ENCODE measurements around the gene SMYD4.
A peak's percentile ranks its signal among the peaks of the same experiment; 100 is the strongest.
"Not testable (repeated sequence)": the region's sequence is repeated elsewhere in the genome, so short reads cannot be mapped to it uniquely, and the experiment has no call there.

The SMYD4 gene

DNA sequence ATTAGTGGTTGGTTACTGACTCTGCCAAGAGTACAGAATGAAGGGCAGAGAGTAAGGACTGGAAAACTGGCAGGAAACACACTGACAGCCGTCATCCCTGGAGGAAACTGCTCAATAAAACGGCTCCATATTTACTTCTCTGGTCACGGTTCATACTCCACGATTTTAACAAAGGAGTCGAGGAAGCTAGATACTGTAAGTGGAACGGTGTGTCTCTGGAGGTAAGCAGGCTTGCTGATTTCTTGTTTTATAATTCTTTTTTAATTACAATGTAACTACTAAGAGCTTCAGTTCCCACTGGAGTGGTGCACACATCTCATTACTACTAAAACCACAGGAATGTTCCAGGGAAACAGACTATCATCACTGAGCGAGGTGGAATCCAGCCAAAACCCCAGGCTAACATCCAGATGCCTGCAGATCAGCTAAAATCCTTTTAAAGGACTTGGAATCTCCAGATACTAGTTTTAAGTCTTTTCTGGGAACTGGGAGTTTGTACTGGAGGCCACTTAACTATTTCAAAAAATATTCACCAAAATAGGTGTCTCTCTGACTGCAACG lies 50.1 kb downstream of the SMYD4 start:
- no peak for DNase-seq

DNA sequence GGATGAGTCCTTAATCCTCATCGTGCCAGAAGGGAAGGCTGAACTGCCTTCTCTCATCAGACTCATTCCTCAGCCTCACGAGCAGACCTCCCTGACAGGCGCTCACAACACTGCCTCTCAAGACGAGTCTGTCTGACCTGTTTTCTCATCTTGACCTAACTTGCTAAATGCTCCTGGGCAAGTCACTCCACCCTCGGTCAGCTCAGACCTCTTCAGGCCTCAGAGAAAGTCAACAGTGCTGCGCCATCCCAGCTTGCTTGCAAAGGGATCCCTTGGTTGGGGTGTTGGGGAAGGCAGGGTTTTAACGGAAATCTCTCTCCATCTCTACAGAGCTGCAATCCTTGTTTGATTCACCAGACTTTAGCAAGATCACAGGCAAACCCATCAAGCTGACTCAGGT lies 52.8 kb downstream of the SMYD4 start:
- DNase-seq: no peak

DNA sequence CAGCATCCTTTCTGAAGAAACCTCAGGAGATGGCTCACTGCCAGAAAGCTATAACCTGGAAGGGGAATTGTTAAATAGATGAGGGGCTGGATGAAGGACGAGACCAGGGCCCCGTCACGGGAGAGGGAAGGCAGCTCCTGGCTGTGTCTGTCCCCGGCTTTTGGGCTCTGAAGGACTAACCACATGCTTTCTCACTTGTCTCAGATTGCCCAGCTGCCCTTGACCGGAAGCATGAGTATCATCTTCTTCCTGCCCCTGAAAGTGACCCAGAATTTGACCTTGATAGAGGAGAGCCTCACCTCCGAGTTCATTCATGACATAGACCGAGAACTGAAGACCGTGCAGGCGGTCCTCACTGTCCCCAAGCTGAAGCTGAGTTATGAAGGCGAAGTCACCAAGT lies 53.4 kb downstream of the SMYD4 start:
- DNase-seq: no peak

DNA sequence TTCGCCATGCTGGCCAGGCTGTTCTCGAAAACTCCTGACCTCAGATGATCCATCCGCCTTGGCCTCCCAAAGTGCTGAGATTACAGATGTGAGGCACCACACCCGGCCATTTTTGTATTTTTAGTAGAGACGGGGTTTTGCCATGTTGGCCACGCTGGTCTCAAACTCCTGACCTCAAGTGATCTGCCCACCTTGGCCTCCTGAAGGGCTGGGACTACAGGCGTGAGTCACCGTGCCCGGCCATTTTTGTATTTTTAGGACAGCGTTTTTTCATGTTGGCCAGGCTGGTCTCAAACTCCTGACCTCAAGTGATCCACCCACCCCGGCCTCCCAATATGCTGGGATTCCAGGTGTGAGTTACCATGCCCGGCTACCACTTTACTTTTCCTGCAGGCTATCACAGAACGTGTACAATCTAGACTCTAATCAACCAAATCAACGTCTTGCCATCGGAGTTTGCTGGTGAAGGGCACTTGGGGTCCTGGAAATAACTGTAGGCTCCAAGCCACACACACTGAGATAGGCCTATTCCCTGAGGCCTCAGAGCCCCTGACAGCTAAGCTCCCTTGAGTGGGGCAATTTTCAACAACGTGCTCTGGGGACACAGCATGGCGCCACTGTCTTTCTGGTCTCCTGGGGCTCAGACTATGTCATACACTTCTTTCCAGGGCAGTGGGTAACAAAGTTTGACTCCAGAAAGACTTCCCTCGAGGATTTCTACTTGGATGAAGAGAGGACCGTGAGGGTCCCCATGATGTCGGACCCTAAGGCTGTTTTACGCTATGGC lies 55.1 kb downstream of the SMYD4 start:
- DNase-seq: no peak

DNA sequence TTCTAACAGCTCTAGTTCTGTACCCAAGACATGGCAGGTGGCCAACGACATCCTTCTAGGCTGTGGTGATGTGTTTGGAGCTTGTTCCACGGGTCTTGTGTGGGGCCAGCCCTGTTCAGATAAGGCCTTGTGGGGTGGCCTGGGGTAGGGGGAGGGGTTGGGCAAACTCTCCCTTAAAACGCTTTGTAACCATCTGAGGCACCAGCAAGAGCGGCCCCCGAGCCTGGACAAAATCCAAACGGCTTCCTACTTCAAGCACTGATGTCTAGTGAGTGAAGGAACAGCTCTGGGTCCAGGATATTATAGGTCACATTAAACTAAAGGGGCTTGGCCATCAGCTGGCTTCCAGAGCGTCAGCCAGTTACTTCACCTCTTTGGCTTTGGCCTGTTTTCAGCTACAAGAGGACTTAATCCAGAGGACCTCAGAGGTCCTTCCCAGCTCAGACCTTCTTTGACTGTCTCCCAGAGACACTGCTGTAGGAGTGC lies 56.0 kb downstream of the SMYD4 start:
- DNase-seq: no peak

DNA sequence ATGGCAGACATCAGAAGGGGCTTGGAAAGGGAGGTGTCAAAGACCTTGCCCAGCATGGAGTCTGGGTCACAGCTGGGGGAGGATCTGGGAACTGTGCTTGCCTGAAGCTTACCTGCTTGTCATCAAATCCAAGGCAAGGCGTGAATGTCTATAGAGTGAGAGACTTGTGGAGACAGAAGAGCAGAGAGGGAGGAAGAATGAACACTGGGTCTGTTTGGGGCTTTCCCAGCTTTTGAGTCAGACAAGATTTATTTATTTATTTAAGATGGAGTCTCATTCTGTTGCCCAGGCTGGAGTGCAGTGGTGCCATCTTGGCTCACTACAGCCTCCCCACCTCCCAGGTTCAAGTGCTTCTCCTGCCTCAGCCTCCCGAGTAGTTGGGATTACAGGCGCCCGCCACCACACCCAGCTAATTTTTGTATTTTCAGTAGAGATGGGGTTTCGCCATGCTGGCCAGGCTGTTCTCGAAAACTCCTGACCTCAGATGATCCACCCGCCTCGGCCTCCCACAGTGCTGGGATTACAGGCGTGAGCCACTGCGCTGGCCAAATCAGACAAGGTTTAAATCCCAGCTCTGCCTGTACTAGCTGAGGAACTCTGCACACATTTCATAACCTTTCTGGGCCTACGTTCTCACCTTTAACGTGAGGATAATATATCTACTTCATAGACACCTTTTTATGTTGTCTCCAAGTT lies 56.6 kb downstream of the SMYD4 start:
- DNase-seq: not testable (repeated sequence)

DNA sequence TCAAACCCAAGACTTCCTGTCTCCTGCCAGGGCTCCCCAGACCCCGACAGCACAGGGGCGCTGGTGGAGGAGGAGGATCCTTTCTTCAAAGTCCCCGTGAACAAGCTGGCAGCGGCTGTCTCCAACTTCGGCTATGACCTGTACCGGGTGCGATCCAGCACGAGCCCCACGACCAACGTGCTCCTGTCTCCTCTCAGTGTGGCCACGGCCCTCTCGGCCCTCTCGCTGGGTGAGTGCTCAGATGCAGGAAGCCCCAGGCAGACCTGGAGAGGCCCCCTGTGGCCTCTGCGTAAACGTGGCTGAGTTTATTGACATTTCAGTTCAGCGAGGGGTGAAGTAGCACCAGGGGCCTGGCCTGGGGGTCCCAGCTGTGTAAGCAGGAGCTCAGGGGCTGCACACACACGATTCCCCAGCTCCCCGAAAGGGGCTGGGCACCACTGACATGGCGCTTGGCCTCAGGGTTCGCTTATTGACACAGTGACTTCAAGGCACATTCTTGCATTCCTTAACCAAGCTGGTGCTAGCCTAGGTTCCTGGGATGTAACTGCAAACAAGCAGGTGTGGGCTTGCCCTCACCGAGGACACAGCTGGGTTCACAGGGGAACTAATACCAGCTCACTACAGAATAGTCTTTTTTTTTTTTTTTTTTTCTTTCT lies 59.8 kb downstream of the SMYD4 start:
- no peak for DNase-seq

DNA sequence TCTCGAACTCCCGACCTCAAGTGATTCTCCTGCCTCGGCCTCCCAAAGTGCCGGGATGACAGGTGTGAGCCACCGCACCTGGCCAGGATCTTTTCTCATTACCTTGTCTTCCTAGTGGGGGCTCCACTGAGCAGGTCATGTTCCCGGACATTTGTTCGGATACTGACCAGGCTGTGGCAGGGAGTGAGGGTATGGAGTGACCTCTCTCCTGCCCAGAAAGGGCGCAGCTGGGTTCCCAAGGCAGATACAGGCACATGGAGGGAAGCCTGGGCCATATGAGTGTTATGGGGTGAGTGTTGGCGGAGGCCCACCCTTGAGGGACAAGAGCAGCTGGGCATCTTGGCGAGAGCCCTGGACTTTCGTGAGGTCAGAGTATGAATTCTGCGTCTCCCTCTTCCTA lies 62.3 kb downstream of the SMYD4 start:
- no peak for DNase-seq

DNA sequence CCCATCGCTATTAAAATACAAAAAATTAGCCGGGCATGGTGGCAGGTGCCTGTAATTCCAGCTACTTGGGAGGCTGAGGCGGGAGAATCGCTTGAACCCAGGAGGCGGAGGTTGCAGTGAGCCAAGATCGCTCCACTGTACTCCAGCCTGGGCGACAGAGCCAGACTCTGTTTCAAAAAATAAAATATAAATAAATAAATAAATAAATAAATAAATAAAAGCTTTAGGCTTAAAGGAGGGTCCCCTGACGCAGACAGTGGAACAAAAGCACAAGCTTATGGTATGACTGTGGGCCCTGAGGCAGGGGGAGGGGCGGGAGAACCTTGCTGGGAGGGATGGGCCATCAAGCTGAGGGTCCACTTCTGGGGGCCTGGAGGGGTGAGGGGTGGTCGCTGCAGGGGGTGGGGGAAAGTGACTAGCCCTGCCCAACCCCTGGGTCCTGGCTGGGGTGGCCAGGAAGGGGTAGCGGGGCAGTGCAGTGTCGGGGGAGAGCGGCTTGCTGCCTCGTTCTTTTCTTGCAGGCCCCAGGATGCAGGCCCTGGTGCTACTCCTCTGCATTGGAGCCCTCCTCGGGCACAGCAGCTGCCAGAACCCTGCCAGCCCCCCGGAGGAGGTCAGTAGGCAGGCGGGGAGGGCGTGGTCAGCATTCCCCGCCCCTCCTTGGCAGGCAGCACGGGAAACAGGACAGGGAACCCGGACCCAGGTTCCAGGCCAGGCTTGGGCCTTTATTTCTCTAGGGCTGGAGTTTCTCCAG lies 63.1 kb downstream of the SMYD4 start:
- DNase-seq: no peak

DNA sequence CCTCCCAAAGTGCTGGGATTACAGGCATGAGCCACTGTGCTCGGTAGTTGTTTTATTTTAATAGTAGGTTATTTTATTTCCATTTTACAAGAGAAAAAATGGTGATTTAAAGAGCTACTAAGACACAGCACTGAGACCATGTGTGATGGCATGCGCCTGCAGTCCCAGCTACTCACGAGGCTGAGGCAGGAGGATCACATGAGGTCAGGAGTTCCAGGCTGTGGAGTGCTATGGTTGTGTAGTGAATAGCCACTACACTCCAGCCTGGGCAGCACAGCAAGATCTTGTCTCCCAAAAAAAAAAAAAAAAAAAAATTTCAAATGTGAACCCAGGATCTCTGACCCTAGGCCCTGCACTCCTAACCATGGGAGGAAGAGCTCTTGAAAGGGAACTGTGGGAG lies 64.1 kb downstream of the SMYD4 start:
- no peak for DNase-seq

DNA sequence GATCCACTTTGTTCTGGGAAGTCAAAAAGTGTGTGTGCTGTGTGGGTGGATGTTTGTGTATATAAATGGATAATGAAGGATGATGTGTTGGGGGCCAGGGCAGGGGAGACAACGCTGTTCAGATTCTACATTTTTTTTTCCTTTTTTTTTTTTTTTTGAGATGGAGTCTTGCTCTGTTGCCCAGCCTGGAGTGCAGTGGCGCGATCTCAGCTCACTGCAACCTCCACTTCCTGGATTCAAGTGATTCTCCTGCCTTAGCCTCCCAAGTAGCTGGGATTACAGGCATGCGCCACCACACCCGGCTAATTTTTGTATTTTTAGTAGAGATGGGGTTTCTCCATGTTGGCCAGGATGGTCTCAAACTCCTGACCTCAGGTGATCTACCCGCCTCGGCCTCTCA lies 65.0 kb downstream of the SMYD4 start:
- DNase-seq: not testable (repeated sequence)

DNA sequence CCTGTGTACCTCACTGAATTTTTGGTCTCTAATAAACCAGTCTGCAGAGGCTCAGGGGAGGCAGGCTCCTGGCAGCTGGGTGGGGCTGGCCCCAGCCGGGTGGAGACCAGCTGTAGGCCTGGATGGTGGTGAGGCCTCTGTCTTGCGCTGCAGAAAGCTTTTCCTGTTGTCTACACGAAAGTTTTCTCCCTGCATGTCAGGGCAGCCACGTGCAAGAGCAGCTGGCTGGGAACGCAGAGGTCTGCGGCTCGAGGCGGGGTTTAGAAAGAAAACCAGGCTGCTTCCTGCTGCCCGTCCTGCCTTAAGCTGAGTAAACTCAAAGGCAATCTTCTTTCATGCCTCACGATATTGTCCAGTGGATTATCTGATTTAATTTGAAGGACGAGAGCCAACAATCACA lies 65.4 kb downstream of the SMYD4 start:
- peak; percentile 68 to 73 for DNase-seq

DNA sequence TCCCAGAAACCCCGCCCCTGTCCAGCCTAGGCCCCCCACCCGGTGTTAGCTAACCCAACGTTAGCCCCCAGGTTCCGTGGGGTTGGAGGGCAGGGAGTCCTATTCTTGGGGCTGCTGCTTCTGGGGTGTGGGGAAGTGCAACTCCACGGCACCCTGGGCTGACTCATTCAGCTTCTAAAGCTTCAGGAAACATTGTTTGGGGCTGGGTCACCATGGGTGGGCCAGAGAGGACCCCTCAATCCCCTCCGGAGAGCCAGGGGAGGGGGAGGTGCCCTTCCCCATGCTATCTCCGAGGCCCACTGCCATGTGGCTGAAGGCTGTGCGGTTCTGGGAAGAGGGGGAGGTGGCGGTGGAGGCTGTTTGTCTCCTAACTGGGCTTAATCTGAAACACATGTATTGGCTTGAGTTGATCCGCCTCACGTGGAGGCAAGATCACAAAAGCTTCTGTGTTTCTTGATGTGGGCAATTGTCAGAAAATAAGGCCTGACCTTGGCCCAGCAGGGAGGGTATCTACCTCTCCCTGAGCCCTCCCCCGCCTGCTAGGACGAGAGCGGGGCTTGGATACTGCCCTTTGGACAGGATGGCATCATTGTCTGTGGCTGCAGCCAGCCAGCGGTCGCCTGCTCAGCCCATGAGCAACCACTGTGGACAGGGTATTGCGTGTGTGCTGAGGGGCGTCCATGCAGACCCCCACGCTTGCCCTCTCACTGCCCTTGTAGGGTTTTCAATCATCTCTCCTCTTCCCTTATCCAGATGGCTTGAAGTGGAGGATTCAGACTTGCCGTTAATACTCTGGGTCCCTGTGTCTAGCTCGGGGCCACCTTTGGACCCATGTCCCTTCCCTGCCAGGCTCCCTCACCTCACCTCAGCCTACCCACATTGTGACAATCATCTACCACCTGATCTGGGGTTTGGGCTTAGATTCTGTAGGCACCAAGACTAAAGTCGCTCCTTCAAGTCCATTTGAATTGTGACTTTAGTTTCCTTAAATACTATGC lies 66.5 kb downstream of the SMYD4 start:
- no peak for DNase-seq

DNA sequence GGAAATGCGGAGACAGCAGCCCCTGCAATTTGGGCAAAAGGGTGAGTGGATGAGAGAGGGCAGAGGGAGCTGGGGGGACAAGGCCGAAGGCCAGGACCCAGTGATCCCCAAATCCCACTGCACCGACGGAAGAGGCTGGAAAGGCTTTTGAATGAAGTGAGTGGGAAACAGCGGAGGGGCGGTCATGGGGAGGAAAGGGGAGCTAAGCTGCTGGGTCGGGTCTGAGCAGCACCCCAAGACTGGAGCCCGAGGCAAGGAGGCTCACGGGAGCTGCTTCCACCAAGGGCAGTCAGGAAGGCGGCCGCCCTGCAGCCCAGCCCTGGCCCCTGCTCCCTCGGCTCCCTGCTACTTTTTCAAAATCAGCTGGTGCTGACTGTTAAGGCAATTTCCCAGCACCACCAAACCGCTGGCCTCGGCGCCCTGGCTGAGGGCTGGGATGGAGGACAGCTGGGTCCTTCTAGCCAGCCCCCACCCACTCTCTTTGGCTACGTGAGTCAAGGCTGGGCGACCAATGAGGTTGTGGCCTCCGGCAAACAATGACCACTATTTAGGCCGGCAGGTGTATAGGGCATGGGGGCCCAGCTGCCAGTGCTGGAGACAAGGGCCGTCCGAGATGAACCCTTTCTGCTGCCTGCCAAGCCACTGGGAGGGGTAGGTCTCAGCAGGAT lies 67.3 kb downstream of the SMYD4 start:
- DNase-seq: no peak

DNA sequence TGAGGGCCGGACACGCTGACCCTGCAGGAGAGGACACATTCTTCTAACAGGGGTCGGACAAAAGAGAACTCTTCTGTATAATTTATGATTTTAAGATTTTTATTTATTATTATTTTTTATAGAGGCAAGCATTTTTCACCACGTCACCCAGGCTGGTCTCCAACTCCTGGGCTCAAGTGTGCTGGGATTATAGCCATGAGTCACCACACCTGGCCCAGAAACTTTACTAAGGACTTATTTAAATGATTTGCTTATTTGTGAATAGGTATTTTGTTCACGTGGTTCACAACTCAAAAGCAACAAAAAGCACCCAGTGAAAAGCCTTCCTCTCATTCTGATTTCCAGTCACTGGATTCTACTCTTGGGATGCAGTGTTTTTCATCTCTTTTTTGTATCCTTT lies 70.2 kb downstream of the SMYD4 start:
- no peak for DNase-seq

DNA sequence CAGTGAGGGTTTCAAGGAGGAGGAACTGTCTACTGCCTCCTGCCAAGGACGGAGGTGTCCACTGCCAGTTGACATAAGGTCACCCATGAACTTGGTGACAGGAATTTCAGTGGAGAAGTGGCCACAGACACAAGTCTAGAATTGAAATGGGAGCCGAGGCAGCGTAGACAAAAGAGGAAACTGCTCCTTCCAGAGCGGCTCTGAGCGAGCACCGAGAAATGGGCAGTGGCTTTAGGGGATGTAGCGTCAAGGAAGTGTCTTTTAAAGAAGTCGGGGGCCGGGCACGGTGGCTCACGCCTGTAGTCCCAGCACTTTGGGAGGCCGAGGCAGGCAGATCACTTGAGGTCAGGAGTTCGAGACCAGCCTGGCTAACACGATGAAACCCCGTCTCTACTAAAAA lies 70.9 kb downstream of the SMYD4 start:
- DNase-seq: peak; percentile 17 to 49

DNA sequence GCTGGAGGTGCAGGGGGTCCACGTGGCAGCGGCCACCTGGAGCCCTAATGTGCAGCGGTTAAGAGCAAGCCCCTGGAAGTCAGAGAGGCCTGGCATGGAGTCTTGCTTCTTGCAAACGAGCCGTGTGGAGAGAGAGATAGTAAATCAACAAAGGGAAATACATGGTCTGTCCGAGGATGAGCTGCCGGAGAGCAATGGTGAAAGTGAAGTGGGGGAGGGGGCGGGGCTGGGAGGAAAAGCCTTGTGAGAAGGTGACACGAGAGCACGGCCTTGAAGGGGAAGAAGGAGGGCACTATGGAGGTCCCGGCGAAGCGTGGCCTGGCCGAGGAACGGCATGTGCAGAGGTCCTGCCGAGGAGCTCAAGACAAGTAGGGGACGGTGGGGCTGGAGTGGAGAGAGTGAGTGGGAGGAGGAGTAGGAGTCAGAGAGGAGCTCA lies 73.9 kb downstream of the SMYD4 start:
- no peak for DNase-seq

DNA sequence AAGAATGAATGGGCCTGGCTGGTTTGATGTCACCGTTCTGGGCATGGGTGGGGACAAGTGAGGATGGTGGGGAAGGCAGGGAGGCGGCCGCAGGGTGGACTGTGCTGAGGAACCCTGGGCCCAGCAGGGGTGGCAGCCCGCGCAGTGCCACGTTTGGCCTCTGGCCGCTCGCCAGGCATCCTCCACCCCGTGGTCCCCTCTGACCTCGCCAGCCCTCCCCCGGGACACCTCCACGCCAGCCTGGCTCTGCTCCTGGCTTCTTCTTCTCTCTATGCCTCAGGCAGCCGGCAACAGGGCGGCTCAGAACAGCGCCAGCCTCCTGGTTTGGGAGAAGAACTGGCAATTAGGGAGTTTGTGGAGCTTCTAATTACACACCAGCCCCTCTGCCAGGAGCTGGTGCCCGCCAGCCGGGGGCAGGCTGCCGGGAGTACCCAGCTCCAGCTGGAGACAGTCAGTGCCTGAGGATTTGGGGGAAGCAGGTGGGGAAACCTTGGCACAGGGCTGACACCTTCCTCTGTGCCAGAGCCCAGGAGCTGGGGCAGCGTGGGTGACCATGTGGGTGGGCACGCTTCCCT lies 74.4 kb downstream of the SMYD4 start:
- no peak for DNase-seq

DNA sequence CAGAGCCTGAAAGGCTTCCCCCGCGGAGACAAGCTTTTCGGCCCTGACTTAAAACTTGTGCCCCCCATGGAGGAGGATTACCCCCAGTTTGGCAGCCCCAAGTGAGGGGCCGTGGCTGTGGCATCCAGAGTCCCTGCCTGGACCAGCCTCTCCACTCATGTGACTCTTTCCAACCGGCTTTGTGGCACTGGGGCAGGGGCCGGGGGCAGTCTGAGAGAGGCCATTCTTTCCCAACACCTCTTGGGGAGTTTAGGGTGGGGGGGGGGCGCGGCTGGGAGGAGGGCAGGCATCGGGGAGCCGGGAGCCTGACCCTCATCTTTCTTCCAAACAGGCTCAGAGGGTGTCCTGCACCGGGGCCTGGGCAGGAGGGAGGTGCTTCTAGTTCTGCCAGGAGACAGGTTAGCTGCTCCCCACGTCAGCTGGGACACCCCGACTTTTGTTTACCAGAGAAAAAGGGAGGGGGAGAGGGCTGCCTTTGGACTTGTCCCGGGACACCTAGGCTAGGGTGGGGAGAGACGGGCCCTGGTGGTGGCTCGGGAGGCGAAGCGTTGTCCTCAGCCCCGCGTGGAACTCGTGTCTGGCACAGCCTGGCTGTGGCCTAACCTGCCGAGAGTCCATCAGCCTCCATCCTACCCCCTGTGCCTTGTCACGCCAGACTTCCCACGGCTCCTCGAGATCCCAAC lies 75.1 kb downstream of the SMYD4 start:
- DNase-seq: no peak
